GM21381 (cell line): ENCODE results near the gene PIK3C2B.

Source experiments
- ATAC-seq: cut with Tn5 transposase; IDR thresholded peaks from one replicate; pipeline ENCODE4 v1.9.1; 2021; ENCODE audit warnings: mild to moderate bottlenecking, moderate library complexity; ENCODE audit not compliant: unreplicated experiment

Gene PIK3C2B

GRCh38 chr1:204480515-204480914 is 14.1 kb downstream of the PIK3C2B start:
- ATAC-seq = peak; percentile 58

- ATAC-seq = no peak
Measured at GRCh38 chr1:204479387-204480136, 15.0 kb downstream of the PIK3C2B start.

- no peak for ATAC-seq
Measured at GRCh38 chr1:204478921-204479320, 15.7 kb downstream of the PIK3C2B start.

GRCh38 chr1:204478172-204478899 is 16.3 kb downstream of the PIK3C2B start:
- no peak for ATAC-seq

GRCh38 chr1:204477036-204477740 is 17.4 kb downstream of the PIK3C2B start:
- no peak for ATAC-seq

- ATAC-seq = no peak
Measured at GRCh38 chr1:204476563-204476962, 18.0 kb downstream of the PIK3C2B start.

GRCh38 chr1:204475656-204476432 is 18.8 kb downstream of the PIK3C2B start:
- no peak for ATAC-seq

GRCh38 chr1:204473400-204473965 is 21.1 kb downstream of the PIK3C2B start:
- no peak for ATAC-seq

- no peak for ATAC-seq
Measured at GRCh38 chr1:204472660-204473059, 21.9 kb downstream of the PIK3C2B start.

- ATAC-seq = no peak
Measured at GRCh38 chr1:204471687-204472086, 22.9 kb downstream of the PIK3C2B start.

- no peak for ATAC-seq
Measured at GRCh38 chr1:204469304-204469703, 25.3 kb downstream of the PIK3C2B start.

- no peak for ATAC-seq
Measured at GRCh38 chr1:204468766-204469302, 25.8 kb downstream of the PIK3C2B start.

- no peak for ATAC-seq
Measured at GRCh38 chr1:204468206-204468605, 26.4 kb downstream of the PIK3C2B start.

GRCh38 chr1:204466416-204467405 is 27.9 kb downstream of the PIK3C2B start:
- ATAC-seq = peak; percentile 1

GRCh38 chr1:204465546-204466415 is 28.8 kb downstream of the PIK3C2B start:
- ATAC-seq = peak; percentile 70

- ATAC-seq = no peak
Measured at GRCh38 chr1:204464701-204465100, 29.9 kb downstream of the PIK3C2B start.

- ATAC-seq = no peak
Measured at GRCh38 chr1:204464187-204464631, 30.4 kb downstream of the PIK3C2B start.
